NOMO-1 (cell line): ENCODE data around the gene ACSL3.

ENCODE experiments used
- DNase-seq, 2 experiments: peaks; one replicate each; lab custom pipeline; 2025; ENCODE audit not compliant: unreplicated experiment in 2 of 2; lab: John Stamatoyannopoulos, UW

The ACSL3 gene

DNA sequence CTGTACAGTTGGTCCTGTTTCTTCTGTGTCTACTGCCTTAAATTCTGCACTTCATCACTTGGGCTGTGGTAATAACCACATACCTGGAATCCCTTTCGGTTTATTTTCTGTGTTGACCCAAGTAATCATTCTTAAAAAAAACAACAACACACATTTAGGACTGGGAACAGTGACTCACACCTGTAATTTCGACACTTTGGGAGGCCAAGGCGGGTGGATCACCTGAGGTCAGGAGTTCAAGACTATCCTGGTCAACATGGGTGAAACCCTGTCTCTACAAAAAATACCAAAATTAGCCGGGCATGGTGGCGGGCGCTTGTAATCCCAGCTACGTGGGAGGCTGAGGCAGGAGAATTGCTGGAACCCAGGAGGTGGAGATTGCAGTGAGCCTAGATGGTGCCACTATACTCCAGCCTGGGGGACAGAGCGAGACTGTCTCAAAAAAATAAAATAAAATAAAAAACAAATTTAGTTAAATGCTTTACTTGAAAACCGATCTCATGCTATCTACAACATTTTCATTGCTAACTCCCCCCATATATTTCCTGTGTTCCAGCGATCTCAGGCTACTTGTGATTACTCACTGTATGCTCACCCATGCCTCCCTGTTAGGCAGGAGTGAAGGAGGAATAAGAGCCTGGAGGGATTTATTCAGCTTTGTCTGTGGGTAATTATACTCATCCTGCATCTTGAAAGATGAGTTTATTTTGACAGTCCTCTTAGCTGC lies 18.2 kb downstream of the ACSL3 start:
- no peak for DNase-seq

GRCh38 chr2:222879604-222879933 lies 18.7 kb downstream of the ACSL3 start:
- no peak for DNase-seq

DNA sequence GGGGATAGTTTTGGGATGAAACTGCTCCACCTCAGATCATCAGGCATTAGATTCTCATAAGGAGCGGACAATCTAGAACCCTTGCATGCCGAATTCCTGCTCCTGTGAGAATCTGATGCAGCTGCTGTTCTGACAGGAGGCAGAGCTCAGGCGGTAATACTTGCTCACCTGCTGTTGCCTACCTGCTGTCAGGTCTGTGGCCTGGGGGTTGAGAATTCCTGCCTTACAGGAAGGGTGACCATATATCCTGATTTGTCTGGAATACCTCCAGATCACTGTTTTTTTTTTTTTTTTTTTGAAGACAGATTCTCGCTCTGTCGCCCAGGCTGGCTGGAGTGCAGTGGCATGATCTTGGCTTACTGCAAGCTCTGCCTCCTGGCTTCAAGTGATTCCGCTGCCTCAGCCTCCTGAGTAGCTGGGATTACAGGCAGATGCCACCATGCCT lies 21.7 kb downstream of the ACSL3 start:
- DNase-seq, result no peak

GRCh38 chr2:222883420-222883819 lies 22.6 kb downstream of the ACSL3 start:
- no peak for DNase-seq

DNA sequence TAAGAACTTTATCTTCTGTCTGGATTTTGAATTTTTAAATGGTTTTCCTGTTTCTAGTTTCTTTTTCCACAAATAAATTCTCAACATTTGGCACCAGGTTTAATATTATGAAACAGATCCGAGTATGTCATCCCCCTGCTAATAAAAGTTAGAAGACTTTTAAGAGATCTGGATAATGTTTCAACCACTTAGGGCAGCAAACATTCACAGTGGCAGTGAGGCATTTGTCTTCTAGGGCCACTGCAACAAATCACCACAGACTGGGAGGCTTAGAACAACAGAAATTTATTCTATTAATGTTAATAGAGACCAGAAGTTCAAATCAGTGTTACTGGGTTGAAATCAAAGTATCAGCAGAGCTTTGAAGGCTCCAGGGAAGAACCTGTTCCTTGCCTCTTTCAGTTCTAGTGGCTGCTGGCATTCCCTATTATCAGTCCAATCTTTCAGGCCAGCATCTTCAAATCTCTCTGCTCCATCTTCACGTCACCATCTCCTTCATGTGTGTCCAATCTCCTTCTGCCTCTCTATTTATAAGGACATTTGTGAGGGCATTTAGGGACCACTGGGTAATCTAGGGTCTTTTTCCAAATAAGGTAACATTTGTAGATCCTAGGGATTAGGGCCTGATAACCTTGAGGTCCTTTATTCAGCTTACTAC lies 23.4 kb downstream of the ACSL3 start:
- no peak for DNase-seq

DNA sequence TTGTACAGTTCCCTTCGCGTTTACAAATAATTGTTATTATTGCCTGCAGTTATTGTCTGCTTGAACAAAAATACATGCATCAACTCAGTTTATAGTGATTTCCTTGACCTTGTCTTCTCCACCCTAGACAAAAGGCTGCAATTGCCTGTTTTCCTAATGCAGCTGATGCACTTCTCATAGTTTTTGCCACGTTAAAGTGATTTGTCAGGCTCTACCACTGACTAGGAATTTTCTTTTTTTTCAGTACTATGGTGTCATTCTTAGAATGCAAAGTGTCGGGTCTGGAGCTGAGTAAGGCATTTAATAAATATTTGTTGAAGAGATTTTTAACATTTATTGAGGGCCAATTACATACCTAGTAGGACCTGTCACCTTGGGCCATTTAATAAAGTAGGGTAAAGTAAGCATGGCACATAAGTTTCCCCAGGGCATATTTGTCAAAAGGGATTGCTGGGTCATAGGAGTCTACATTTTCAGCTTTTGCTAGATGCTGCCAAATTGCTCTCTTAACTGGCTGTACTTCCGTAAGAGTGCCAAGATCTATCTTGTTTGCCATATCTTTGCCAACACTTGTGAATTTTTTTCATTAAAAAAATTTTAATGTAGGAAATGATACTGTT lies 24.1 kb downstream of the ACSL3 start:
- no peak for DNase-seq

- no peak for DNase-seq
These were observed 26.3 kb downstream of the ACSL3 start for GRCh38 chr2:222887124-222887523.

GRCh38 chr2:222888716-222889115 lies 27.9 kb downstream of the ACSL3 start:
- no peak for DNase-seq

DNA sequence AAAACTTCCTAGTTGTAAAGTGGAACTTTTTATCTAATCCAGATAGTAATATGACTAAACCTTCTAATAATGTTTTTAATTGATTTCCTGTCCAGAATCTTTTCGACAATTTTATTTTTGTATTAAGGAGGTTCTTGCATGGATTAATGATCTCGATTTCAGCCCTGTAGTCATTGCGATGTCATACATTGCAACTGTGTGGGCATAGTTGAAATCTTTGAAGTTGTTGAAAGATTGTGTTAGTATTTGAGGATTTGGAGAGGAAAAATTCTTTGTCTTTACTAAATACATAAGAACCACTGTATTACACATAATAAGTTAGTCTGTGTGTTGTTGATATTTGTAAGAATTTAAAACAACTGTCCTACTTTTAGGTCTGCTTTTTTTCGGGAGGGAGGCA lies 31.1 kb downstream of the ACSL3 start:
- DNase-seq, result no peak

DNA sequence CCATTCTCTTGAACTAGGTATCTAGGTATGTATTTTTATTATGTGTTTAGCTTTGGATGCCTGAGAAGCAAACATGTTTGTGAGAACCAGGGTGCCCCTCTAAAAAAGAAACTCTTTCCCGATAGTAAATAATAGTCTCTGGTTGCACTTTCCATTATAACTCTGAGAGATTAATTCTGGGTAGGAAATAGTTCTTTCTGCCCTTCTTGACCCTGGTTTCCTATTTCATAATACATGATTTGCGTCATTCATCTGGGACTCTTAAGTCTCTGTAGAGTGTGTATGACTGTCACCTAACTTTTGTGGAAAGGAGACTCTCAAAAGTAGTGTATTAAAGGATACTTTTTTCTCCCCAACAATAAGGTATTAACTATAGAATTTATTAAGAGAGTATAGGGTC lies 31.5 kb downstream of the ACSL3 start:
- peak; percentile 67 to 85 for DNase-seq

- no peak for DNase-seq
These were observed 31.9 kb downstream of the ACSL3 start for GRCh38 chr2:222892761-222893160.

DNA sequence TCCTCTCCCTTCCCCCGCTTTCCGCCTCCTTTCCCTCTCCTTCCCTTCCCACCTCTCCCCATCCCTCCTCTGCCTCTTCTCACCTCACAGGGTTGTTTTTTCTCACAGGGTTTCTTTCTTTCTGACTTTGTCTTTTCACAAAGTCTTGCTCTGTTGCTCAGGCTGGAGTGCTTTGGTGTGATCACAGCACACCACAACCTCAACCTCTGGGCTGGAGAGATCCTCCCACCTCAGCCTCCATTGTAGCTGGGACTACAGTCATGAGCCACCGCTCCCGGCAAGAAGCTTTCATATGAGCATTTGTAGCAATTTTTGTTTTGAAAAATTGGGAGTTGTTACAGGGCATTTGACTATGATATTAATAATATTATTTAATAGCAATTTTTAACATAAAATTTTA lies 32.9 kb downstream of the ACSL3 start:
- DNase-seq, result no peak

DNA sequence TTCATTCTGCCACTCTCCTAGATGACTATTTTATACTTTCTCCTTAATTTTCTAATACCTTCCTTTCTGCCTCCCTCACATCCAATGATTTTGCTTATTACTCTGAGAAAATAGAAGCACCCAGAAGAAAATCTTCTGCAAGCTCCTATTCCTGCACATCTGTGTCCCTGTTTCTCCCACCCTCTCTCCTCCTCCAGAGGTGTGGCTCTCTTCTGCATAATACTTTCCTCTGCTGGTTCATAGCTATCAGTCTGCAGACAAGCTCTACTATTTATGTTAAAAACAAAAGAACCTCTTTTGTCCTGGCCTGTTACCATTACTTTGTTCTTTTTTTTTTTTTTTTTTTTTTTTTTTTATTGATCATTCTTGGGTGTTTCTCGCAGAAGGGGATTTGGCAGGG lies 34.3 kb downstream of the ACSL3 start:
- DNase-seq, result peak in 1 of 2 experiments; percentile 9

- DNase-seq, result peak; percentile 10 to 72
These were observed 37.1 kb downstream of the ACSL3 start for GRCh38 chr2:222897898-222898297.

DNA sequence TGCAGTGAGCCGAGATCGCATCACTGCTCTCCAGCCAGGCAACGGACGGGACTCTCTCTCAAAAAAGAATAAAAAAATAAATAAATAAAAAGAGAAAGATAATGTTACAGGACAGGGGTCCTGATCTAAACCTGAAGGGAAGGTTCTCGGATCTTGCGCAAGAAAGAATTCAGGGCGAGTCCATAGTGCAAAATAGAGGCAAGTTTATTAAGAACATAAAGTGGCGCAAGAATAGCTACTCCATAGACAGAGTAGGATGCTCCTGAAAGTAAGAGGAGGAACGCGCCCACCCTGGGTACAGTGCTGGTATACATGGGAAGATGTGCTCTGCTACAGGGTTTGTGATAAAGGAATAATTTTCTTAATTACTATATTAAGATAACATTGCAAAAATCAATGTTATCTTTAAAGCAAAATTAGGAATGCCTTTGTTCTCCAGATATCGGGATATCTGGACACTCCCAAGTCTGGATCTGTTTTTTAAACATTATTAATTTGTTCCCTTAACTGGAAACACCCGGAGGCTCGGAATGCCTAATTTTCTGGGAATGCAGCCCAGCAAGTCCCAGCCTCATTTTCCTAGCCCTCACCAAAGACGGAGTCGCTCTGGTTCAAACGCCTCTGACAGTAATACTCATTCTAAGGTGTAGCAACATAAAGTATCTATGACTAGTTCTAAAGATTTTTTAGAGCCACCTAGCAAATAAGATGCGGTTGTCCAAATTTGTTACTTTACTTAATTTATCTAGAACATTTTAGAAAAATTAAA lies 38.8 kb downstream of the ACSL3 start:
- no peak for DNase-seq

DNA sequence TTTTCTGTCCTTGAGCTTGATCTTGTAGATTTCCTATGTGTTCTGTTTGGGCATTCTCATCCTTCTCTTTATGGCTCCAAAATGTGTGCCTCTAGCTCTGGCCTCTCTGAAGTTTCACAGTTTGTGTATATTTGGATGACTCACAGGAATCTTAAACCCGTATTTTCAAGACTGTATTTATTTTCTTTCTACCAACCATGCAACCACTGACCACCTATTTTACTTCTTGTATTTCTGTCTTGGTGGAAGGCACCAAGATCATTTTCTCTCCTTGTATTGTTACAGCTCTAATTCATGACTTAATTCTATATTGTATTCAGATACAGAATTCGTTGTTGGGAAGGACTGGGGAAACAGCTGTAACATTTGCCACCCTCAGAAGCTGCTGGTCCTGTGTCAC lies 39.5 kb downstream of the ACSL3 start:
- no peak for DNase-seq

DNA sequence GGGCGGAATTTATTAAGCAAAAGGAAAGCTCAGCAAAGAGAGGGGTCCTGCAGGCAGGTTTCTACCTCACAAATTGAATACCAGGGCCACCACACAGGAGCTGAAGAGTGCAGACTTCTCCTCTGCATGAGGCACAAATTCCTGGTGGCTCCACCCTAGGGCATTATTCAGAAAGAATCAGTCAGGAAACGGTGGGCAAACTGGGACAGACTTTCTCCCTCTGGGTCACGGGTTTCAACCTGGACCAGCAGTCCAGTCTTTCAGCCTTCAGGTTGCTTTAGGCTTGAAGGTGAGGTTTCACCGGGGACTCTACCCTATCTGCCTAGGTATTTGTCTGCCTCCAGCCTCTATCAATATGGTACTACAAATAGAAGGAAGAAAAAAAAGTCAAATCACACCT lies 41.8 kb downstream of the ACSL3 start:
- no peak for DNase-seq

- DNase-seq, result peak; percentile 7 to 56
These were observed 42.7 kb downstream of the ACSL3 start for GRCh38 chr2:222903234-222904220.

- DNase-seq, result no peak
These were observed 43.9 kb downstream of the ACSL3 start for GRCh38 chr2:222904557-222905258.

- DNase-seq, result no peak
These were observed 46.2 kb downstream of the ACSL3 start for GRCh38 chr2:222907048-222907447.
